ENCODE results near the gene PCDHGA1. TPM values are rescaled to one million over a fixed set of nuclear protein-coding genes. Genes with fewer than 3 reads are reported as not detected.

PCDHGA1 gene
- total RNA-seq, 1 experiment from 2014 or later, result 3.6 TPM

DNA sequence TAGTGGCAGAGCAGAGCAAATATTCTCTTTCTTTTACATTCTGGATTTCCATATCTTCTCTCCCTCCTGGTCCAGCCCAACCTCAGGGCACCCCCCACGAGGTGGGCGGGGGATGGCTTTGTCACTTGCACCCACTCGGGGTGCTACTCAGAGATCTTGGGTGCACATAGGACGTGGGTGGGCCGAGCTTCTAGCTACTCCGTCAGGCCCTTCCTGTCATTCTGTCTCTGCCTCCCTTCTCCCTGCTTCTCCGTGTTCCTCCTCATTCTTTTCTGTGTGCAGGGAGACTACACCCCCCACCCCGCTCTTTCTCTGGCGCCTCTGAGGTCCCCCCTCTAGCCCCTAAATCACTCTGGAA, 178.1 kb downstream of the PCDHGA1 start:
- Histone ChIP-seq H3K27ac (peak overlapping the region; percentile 69), H3K36me3 (peaks cover 56% of the 10 kb centered on the region), H3K9me3 (replicated peaks) (no peaks in the 10 kb centered on the region), H3K4me3 (peak overlapping the region; percentile 42), H3K4me1 (peaks cover 42% of the 10 kb centered on the region), H3K27me3 (no peaks in the 10 kb centered on the region)
- DNase-seq, result no peak

GRCh38 chr5:141508798-141509611, 178.7 kb downstream of the PCDHGA1 start:
- peak overlapping the region; percentile 42 for H3K4me3 ChIP-seq
- H3K9me3 ChIP-seq (replicated peaks), result no peaks in the 10 kb centered on the region
- H3K36me3 ChIP-seq, result peaks cover 53% of the 10 kb centered on the region
- H3K27me3 ChIP-seq, result no peaks in the 10 kb centered on the region
- peaks cover 40% of the 10 kb centered on the region for H3K4me1 ChIP-seq
- peak; percentile 88 for DNase-seq
- H3K27ac ChIP-seq, result peak overlapping the region; percentile 69

DNA sequence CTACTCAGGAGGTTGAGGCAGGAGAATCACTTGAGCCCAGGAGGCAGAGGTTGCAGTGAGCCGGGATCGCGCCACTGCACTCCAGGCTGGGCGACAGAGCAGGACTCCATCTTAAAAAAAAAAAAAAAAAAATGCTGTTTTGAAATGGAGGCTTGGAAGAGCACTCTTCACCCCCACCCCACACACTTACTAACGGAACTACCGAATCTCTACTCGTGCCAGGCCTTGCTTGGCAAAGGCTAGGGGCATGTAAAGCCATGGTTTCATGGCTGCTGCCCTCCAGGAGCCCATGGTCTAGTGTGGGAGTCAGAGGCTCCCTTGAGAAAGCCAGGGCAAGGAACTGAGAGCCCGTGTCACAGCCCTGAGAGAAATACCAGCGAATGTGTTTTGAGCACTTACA, 179.8 kb downstream of the PCDHGA1 start:
- H3K4me3 ChIP-seq, result no peak overlapping the region
- peaks cover 46% of the 10 kb centered on the region for H3K4me1 ChIP-seq
- H3K27me3 ChIP-seq, result no peaks in the 10 kb centered on the region
- no peaks in the 10 kb centered on the region for H3K9me3 ChIP-seq (replicated peaks)
- DNase-seq, result no peak
- H3K36me3 ChIP-seq, result peaks cover 49% of the 10 kb centered on the region
- no peak overlapping the region for H3K27ac ChIP-seq

GRCh38 chr5:141510850-141511601, 180.7 kb downstream of the PCDHGA1 start:
- Histone ChIP-seq H3K27ac (no peak overlapping the region), H3K27me3 (no peaks in the 10 kb centered on the region), H3K4me1 (peaks cover 54% of the 10 kb centered on the region)

DNA sequence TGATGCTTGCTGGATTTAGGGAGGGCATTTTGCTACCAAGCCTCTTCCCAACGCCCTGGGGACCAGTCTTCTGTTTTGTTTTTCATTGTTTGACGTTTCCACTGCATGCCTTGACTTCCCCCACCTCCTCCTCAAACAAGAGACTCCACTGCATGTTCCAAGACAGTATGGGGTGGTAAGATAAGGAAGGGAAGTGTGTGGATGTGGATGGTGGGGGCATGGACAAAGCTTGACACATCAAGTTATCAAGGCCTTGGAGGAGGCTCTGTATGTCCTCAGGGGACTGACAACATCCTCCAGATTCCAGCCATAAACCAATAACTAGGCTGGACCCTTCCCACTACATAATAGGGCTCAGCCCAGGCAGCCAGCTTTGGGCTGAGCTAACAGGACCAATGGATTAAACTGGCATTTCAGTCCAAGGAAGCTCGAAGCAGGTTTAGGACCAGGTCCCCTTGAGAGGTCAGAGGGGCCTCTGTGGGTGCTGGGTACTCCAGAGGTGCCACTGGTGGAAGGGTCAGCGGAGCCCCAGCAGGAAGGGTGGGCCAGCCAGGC, 181.5 kb downstream of the PCDHGA1 start:
- DNase-seq, result no peak
- Histone ChIP-seq H3K27ac (no peak overlapping the region), H3K27me3 (no peaks in the 10 kb centered on the region), H3K4me3 (no peak overlapping the region), H3K4me1 (peaks cover 59% of the 10 kb centered on the region), H3K36me3 (peaks cover 41% of the 10 kb centered on the region), H3K9me3 (replicated peaks) (no peaks in the 10 kb centered on the region)

More at GRCh38 chr5:141510850-141511601, 180.7 kb downstream of the PCDHGA1 start:
- H3K9me3 ChIP-seq (replicated peaks), result no peaks in the 10 kb centered on the region
- peaks cover 41% of the 10 kb centered on the region for H3K36me3 ChIP-seq
- no peak for DNase-seq
- no peak overlapping the region for H3K4me3 ChIP-seq

GRCh38 chr5:141512390-141512910, 182.1 kb downstream of the PCDHGA1 start:
- Histone ChIP-seq H3K9me3 (replicated peaks) (no peaks in the 10 kb centered on the region), H3K4me1 (peaks cover 59% of the 10 kb centered on the region), H3K27ac (peak overlapping the region; percentile 94), H3K36me3 (peaks cover 41% of the 10 kb centered on the region), H3K27me3 (no peaks in the 10 kb centered on the region), H3K4me3 (peak overlapping the region; percentile 49)
- peak; percentile 63 to 72 for DNase-seq

DNA sequence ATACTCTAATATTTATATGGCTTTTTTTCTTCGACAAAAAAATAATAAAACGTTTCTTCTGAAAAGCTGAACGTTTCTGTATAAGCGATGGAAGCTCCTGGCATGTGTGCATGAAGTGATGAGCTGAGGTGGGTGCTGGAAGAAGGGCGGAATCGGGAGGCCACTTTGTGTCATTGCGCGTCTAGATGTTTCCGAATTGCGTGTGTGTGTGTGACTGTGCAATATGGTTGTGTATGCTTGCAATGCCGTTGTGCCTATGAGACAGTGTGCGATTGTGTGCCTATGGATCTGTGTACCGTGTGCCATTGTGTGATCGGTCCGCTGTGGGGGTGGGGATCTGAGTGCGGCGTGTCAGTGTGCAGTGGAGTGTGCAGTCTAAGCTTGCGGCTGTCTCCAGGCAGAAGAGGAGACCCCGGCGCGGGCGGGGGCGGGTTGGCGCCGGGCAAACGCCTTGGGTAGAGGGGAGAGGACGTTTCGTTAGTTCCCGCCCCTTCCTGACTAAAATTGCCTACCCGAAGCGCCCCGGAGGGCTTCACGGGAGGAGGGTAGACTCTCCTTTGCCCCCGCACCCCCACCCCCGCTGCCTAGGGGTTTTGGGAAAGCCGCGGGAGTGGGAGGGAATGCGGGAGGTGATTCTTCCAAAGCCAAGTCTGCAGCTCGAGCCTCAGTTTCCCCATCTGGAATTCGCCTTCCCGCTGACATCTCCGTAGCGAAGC, 182.8 kb downstream of the PCDHGA1 start:
- H3K4me3 ChIP-seq, result peak overlapping the region; percentile 49
- peak overlapping the region; percentile 94 for H3K27ac ChIP-seq
- DNase-seq, result peak; percentile 66 to 68
- no peaks in the 10 kb centered on the region for H3K27me3 ChIP-seq
- no peaks in the 10 kb centered on the region for H3K9me3 ChIP-seq (replicated peaks)
- peaks cover 41% of the 10 kb centered on the region for H3K36me3 ChIP-seq
- peaks cover 59% of the 10 kb centered on the region for H3K4me1 ChIP-seq

- peak; percentile 88 for DNase-seq
- Histone ChIP-seq H3K27me3 (no peaks in the 10 kb centered on the region), H3K36me3 (peaks cover 41% of the 10 kb centered on the region), H3K27ac (peak overlapping the region; percentile 94), H3K4me3 (peak overlapping the region; percentile 49), H3K9me3 (replicated peaks) (no peaks in the 10 kb centered on the region), H3K4me1 (peaks cover 60% of the 10 kb centered on the region)
These were observed 183.5 kb downstream of the PCDHGA1 start for GRCh38 chr5:141513627-141514329.

DNA sequence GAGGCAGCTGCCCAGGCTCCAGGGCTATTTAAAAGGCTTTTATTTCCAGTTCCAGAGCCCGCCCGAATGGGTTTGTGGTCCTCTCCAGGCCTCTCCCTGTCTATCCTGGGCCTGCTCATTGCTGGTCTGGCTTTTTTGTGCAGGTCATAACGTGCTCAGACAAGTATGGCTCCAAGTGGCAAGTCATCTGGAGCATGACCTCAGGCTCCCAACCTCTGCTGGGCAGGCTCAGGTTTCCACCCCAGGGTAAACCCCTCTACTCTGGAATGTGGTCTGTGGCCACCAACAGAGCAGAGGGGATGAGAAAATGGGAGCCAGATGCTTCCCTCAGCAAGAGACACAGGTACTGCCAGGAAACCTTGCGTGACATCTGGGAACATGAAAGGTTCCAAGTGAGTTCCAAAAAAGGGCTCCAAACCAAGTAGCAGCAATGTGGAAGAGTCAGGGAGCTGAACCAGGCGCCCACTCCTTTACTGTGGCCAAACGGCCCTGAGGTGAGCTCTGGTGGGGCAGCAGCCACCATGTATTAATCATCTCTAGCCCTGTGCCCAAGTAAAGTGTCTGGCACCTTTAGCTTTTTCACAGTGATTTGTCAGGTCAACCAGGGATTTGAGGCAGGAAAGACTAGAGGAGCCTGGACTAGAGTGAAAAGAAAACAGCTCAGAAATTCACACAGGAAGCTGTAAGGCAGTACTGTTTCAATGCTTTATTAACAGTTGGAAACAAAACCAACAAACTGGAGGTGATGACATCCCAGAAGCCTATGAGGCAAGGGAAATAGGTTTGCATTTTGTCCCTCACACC, 184.2 kb downstream of the PCDHGA1 start:
- Histone ChIP-seq H3K27me3 (no peaks in the 10 kb centered on the region), H3K4me3 (no peak overlapping the region), H3K9me3 (replicated peaks) (no peaks in the 10 kb centered on the region), H3K4me1 (peaks cover 62% of the 10 kb centered on the region), H3K36me3 (peaks cover 45% of the 10 kb centered on the region), H3K27ac (peak overlapping the region; percentile 94)
- peak; percentile 97 to 98 for DNase-seq

- peaks cover 65% of the 10 kb centered on the region for H3K4me1 ChIP-seq
- peaks cover 48% of the 10 kb centered on the region for H3K36me3 ChIP-seq
- DNase-seq, result no peak
- no peak overlapping the region for H3K4me3 ChIP-seq
- H3K27me3 ChIP-seq, result no peaks in the 10 kb centered on the region
- no peaks in the 10 kb centered on the region for H3K9me3 ChIP-seq (replicated peaks)
- H3K27ac ChIP-seq, result peak overlapping the region; percentile 94
These were observed 184.8 kb downstream of the PCDHGA1 start for GRCh38 chr5:141515141-141515540.

DNA sequence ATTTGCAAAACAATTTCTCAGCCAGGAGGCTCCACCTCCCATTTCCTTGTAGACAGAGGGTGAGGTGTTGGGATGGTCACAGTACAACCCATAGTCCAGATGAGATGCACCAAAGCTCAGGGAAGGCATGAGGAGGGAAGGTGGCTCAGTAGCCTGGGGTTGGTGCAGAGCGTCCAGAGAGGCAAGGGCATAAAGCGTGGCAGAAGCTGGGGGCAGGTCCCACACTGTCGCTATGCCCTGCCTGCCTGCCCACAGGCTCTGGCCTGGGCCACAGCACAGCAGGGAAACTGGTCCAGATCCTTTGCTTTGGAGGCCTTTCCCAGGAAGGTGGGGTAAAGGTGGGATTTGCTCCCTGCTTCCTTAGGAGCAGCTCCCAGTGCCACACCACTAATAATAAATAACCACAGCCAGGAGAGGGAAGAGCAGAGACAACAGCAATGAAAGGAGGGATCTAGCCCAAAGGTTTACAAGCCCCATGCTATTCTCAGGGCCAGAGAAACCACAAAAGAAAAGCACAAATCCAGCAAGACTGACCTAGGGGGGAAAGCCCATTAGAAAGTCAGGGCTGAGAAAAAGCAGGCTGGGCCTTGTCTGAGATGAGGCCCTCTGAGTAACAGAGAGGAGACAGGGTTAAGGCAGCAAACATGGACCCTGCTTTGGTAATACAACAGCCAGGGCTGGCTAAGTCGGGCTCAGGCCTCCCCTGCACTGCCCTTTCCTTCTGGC, 185.8 kb downstream of the PCDHGA1 start:
- no peak for DNase-seq
- Histone ChIP-seq H3K9me3 (replicated peaks) (no peaks in the 10 kb centered on the region), H3K4me3 (no peak overlapping the region), H3K4me1 (peaks cover 74% of the 10 kb centered on the region), H3K27me3 (no peaks in the 10 kb centered on the region), H3K27ac (peak overlapping the region; percentile 94), H3K36me3 (peaks cover 39% of the 10 kb centered on the region)

- Histone ChIP-seq H3K36me3 (peaks cover 33% of the 10 kb centered on the region), H3K27ac (peak overlapping the region; percentile 94; the same call in 1 of the 2 replicates), H3K4me1 (peaks cover 75% of the 10 kb centered on the region), H3K27me3 (no peaks in the 10 kb centered on the region), H3K9me3 (replicated peaks) (no peaks in the 10 kb centered on the region), H3K4me3 (no peak overlapping the region)
- DNase-seq, result no peak
These were observed 186.3 kb downstream of the PCDHGA1 start for GRCh38 chr5:141516672-141517025.

DNA sequence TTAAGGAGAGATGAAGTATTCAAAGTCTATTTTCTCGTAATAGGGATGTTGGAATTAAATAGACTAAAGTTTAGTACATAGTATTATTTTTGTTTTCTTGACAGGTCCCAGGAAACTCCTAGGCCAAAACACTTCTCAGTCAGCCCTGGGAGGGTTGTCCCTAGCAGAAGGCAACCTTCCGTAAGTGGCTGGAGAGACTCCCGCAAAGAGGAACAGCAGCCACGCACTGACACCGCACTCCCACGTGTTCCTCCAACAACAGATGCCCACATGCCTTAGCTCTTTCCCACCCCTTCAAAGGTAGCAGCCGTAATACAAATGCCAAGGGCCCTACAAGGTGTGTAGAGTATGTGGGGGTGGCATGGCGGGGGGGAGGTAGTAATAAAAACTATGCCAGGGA, 187.0 kb downstream of the PCDHGA1 start:
- peak overlapping the region; percentile 89 for H3K27ac ChIP-seq
- DNase-seq, result no peak

More for the DNA sequence above, 187.0 kb downstream of the PCDHGA1 start:
- Histone ChIP-seq H3K4me1 (peaks cover 82% of the 10 kb centered on the region), H3K9me3 (replicated peaks) (no peaks in the 10 kb centered on the region), H3K36me3 (peaks cover 28% of the 10 kb centered on the region), H3K4me3 (no peak overlapping the region), H3K27me3 (no peaks in the 10 kb centered on the region)
